Suprapubic skin (tissue), 4 donors: Measurements from ENCODE around the gene DOLPP1.
A peak's percentile ranks its signal among the peaks of the same experiment; 100 is the strongest.

ENCODE experiments used
- CTCF ChIP-seq, 2 donors: fragments of 200-600 bp in 1 of 2; fragments of 450-650 bp in 1 of 2; sonication (generic) in 1 of 2; IDR thresholded peaks; one replicate each; pipeline ENCODE4 v1.5.1; 2016 to 2019; ENCODE audit warnings: antibody characterized with exemption in 2 of 2, mild to moderate bottlenecking in 1 of 2, moderate library complexity in 1 of 2
- EP300 ChIP-seq: sonication (generic); formaldehyde crosslinking; IDR thresholded peaks from one replicate; pipeline ENCODE4 v1.6.1; 2017; ENCODE audit warnings: antibody characterized with exemption
- POLR2AphosphoS5 ChIP-seq, 3 donors: sonication (generic); formaldehyde crosslinking; IDR thresholded peaks; one replicate each; pipeline ENCODE4 v1.6.1; 2017; ENCODE audit warnings: antibody characterized with exemption in 3 of 3

DNA sequence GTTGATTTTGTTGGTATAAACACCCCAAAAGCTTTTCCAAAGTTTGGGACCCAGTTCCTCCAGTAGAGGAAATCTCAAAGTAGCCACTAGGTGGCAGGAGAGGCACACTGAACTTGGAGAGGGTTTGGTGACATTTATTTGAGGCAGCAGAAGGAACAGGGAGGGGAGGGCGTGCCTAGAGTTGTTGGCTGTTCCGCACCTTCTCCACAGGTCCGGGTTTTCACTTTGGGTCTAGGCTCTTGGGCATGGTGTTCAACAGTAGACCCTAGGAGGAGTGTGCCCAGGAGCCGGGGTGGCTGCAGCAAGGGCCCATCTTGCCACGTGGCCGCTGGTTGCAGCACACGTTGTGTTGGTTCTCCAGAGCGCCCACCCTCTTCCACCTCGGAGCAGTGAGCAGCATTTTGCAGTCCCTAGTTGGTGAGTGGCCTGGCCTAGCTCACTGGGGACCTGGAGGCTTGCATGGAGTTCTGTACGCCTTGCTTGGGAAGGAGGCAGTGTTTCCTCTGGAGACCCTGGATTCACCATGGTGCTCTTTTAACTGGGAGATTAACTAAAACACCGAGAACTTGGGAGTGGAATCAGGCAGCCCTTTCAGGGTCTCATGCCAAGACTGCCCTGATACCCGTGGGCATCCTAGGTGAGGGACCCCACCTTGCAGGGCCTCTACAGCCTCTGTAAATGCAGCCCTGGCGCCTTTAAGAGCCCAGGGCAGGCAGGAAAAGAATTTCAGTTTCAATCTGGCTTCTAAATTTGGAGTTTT is 58.5 kb downstream of the DOLPP1 start:
- TF ChIP-seq CTCF (IDR thresholded peaks at IDR 0.05): peak; percentile 85 to 97
- peak in 1 of 3 donors; percentile 43 for TF ChIP-seq POLR2AphosphoS5 (IDR thresholded peaks at IDR 0.05)
- TF ChIP-seq EP300: no peak
